Mesendoderm (in vitro differentiated cells): Measurements from ENCODE around the gene CLGN.
A peak's percentile ranks its signal among the peaks of the same experiment; 100 is the strongest.

Experiments
- DNase-seq: peaks from one replicate; pipeline ENCODE4 v3.0.0; 2013
- H2AK5ac ChIP-seq: 2 replicates; pipeline ENCODE4 v1.6.1; 2013; ENCODE audit warnings: low read length, inconsistent platforms
- H2BK120ac ChIP-seq: 2 replicates; pipeline ENCODE4 v1.6.1; 2013; ENCODE audit warnings: low read depth, mild to moderate bottlenecking, low read length, moderate library complexity, mixed read lengths
- H2BK15ac ChIP-seq: replicated peaks from 2 replicates; pipeline ENCODE4 v1.6.1; 2013; ENCODE audit warnings: low read depth, mild to moderate bottlenecking, moderate library complexity
- H2BK5ac ChIP-seq: 2 replicates; pipeline ENCODE4 v1.6.1; 2013; ENCODE audit warnings: low read length, inconsistent platforms
- H3K18ac ChIP-seq: 2 replicates; pipeline ENCODE4 v1.6.1; 2013; ENCODE audit warnings: mild to moderate bottlenecking, low read length, mixed read lengths
- H3K23ac ChIP-seq: one replicate; pipeline ENCODE4 v1.6.1; 2013; ENCODE audit warnings: low read length
- H3K27ac ChIP-seq: 2 replicates; pipeline ENCODE4 v1.5.1; 2013; ENCODE audit warnings: low read depth, mild to moderate bottlenecking, inconsistent platforms, low read length, moderate library complexity
- H3K27me3 ChIP-seq: 2 replicates; pipeline ENCODE4 v1.6.1; 2013; ENCODE audit warnings: low read length, control low read depth, mild to moderate bottlenecking, inconsistent platforms; ENCODE audit not compliant: insufficient read depth, poor library complexity
- H3K36me3 ChIP-seq: 2 replicates; pipeline ENCODE4 v1.6.1; 2013; ENCODE audit warnings: low read length, inconsistent platforms; ENCODE audit not compliant: control insufficient read depth, insufficient read depth
- H3K4ac ChIP-seq: one replicate; pipeline ENCODE4 v1.6.1; 2013; ENCODE audit warnings: low read depth, mild to moderate bottlenecking, low read length, moderate library complexity
- H3K4me1 ChIP-seq: 2 replicates; pipeline ENCODE4 v1.6.1; 2013; ENCODE audit warnings: low read depth, low read length, inconsistent platforms; ENCODE audit not compliant: control insufficient read depth
- H3K4me2 ChIP-seq: 2 replicates; pipeline ENCODE4 v1.6.1; 2013; ENCODE audit warnings: low read length
- H3K4me3 ChIP-seq: 2 replicates; pipeline ENCODE4 v1.5.1; 2013; ENCODE audit warnings: mild to moderate bottlenecking, low read length
- H3K56ac ChIP-seq: one replicate; pipeline ENCODE4 v1.6.1; 2013; ENCODE audit warnings: low read length
- H3K79me1 ChIP-seq: 2 replicates; pipeline ENCODE4 v1.6.1; 2013; ENCODE audit warnings: low read length, inconsistent platforms
- H3K79me2 ChIP-seq: 2 replicates; pipeline ENCODE4 v1.6.1; 2013; ENCODE audit warnings: mild to moderate bottlenecking, low read length; ENCODE audit not compliant: control insufficient read depth, insufficient read depth
- H3K9ac ChIP-seq: 2 replicates; pipeline ENCODE4 v1.6.1; 2013; ENCODE audit warnings: low read length, inconsistent platforms
- H4K5ac ChIP-seq: one replicate; pipeline ENCODE4 v1.6.1; 2013; ENCODE audit warnings: low read length
- H4K8ac ChIP-seq: one replicate; pipeline ENCODE4 v1.6.1; 2013; ENCODE audit warnings: low read depth, mild to moderate bottlenecking, control low read depth, low read length, moderate library complexity
- WGBS: extraction: QIAGEN DNeasy Blood & Tissue Kit; methylation state at CpG from one replicate; pipeline ENCODE4 v1.1.7; 2013; ENCODE audit warnings: low lambda C conversion rate, missing lambda C conversion rate; ENCODE audit not compliant: insufficient coverage; ENCODE audit errors: extremely low coverage; 5-methylcytosine and 5-hydroxymethylcytosine counted together

The CLGN gene

DNA sequence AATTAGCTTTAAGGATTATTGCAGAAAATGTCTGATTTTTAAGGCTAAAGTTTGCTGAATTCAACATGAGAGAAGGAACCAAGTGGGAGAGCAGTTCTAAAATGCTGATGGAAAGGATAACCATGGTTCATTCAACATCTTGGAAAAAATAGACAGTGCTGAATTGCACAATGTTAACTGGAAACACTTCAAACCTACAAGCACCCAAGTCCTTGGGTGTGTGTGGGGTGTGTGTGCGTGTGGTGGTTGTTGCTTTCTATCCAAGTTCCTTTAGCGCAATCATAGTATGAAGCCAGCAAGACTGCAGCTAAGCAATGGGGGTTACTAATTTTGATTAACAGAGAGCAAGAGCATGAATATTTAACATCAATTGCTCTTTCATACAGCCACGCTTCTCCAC, 83.3 kb downstream of the CLGN start:
- Histone ChIP-seq H3K18ac (no peak overlapping the region), H3K36me3 (no peaks in the 10 kb centered on the region)
- WGBS: no CpG with 5 or more reads among the region's 3 CpGs

DNA sequence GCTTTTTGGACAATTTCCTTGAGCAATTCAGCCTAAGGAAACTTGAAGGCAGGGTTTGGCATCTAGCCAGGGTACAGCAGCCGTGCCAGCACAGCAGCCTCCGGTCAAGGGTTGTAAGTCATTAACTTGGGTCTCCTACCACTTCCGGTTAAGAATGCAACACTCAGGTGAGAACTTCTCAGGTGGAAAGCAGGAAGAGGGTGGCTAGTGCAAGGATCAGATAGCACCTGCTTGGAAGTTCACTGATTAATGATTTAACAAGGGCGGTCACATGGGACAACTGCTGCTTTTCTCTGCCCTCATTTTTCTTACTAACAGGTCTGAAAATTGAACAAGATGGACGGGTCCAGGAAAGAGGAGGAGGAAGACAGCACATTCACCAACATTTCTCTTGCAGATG, 84.1 kb downstream of the CLGN start:
- H3K4me3 ChIP-seq: no peak overlapping the region
- no peak overlapping the region for H3K27ac ChIP-seq
- no peak overlapping the region for H3K4ac ChIP-seq
- no peaks in the 10 kb centered on the region for H3K79me1 ChIP-seq
- H2BK5ac ChIP-seq: no peak overlapping the region
- no peaks in the 10 kb centered on the region for H3K27me3 ChIP-seq
- H4K5ac ChIP-seq: no peak overlapping the region
- peaks cover 3% of the 10 kb centered on the region for H3K4me1 ChIP-seq
- H3K79me2 ChIP-seq: no peaks in the 10 kb centered on the region
- H2AK5ac ChIP-seq: no peak overlapping the region
- no CpG with 5 or more reads among the region's 5 CpGs for WGBS
- H3K36me3 ChIP-seq: no peaks in the 10 kb centered on the region
- H2BK120ac ChIP-seq: no peak overlapping the region
- H2BK15ac ChIP-seq: no peak overlapping the region
- H3K23ac ChIP-seq: no peak overlapping the region
- peak; percentile 36 for DNase-seq
- H4K8ac ChIP-seq: no peak overlapping the region
- H3K9ac ChIP-seq: no peak overlapping the region
- no peak overlapping the region for H3K56ac ChIP-seq
- H3K4me2 ChIP-seq: no peak overlapping the region
- H3K18ac ChIP-seq: no peak overlapping the region

More for the DNA sequence above, 83.3 kb downstream of the CLGN start:
- Histone ChIP-seq H4K8ac (no peak overlapping the region), H3K79me1 (no peaks in the 10 kb centered on the region), H3K4me2 (no peak overlapping the region), H3K27me3 (no peaks in the 10 kb centered on the region), H4K5ac (no peak overlapping the region), H3K4me1 (peaks cover 3% of the 10 kb centered on the region), H3K56ac (no peak overlapping the region), H3K4ac (no peak overlapping the region), H2BK120ac (no peak overlapping the region), H3K4me3 (no peak overlapping the region), H2BK15ac (no peak overlapping the region), H2AK5ac (no peak overlapping the region), H3K27ac (no peak overlapping the region), H3K79me2 (no peaks in the 10 kb centered on the region), H2BK5ac (no peak overlapping the region), H3K23ac (no peak overlapping the region), H3K9ac (no peak overlapping the region)
- no peak for DNase-seq

DNA sequence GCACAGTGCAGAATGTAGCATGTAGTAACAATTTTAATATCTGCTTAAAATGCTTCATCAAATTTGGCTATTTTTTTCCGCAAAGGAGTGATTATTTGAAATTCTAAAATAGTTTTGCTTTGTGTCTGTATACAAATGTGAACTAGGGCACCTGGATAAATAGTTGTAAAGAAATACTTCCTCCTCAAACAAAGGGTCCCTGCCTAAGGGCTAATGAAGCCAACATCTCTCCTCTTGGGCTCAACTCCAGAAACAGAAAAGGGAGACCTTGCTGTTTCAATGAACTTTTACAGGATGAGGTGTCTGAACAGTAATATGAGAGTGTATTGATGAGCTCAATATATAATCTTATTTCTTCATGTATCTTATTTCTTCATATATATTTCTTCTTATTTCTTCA, 84.8 kb downstream of the CLGN start:
- H3K9ac ChIP-seq: no peak overlapping the region
- no peak overlapping the region for H4K5ac ChIP-seq
- H3K4me1 ChIP-seq: peaks cover 3% of the 10 kb centered on the region
- H3K4me3 ChIP-seq: no peak overlapping the region
- no peaks in the 10 kb centered on the region for H3K36me3 ChIP-seq
- no peak overlapping the region for H3K27ac ChIP-seq
- no peak overlapping the region for H3K4me2 ChIP-seq
- WGBS: no CpG with 5 or more reads among the region's 1 CpG
- no peak overlapping the region for H2BK120ac ChIP-seq
- no peak overlapping the region for H4K8ac ChIP-seq
- DNase-seq: no peak
- H3K27me3 ChIP-seq: no peaks in the 10 kb centered on the region
- no peak overlapping the region for H2BK15ac ChIP-seq
- no peak overlapping the region for H3K23ac ChIP-seq
- H3K79me2 ChIP-seq: no peaks in the 10 kb centered on the region
- no peak overlapping the region for H3K18ac ChIP-seq
- H2AK5ac ChIP-seq: no peak overlapping the region
- no peak overlapping the region for H2BK5ac ChIP-seq
- H3K56ac ChIP-seq: no peak overlapping the region
- H3K79me1 ChIP-seq: no peaks in the 10 kb centered on the region
- H3K4ac ChIP-seq: no peak overlapping the region
